ENCODE data around the gene PRLR. TPM values are rescaled to one million over a fixed set of nuclear protein-coding genes. Genes with fewer than 3 reads are reported as not detected.

The PRLR gene
- total RNA-seq, 6 experiments from 2014 or later = 7.4 to 26.8 (median 15.1) TPM

GRCh38 chr5:35012796-35013195, 217.5 kb downstream of the PRLR start:
- WGBS (ENCODE audit: insufficient coverage, low coverage, low lambda C conversion rate, missing lambda C conversion rate) = 36% methylated on average over 5 of the region's 5 CpGs
- H3K27me3 ChIP-seq = no peaks in the 10 kb centered on the region
- no peaks in the 10 kb centered on the region for H3K9me3 ChIP-seq
- peak overlapping the region in 1 of 3 donors; percentile 18 for H3K27ac ChIP-seq
- H3K4me3 ChIP-seq = no peak overlapping the region
- peak; percentile 56 to 90 (median 65) for ATAC-seq
- DNase-seq = peak in 1 of 3 donors; percentile 74
- intact Hi-C loops (cut with DNase I) = no loop called here
- peaks cover 0 to 9% (median 0%) of the 10 kb centered on the region in 4 donors for H3K4me1 ChIP-seq
- H3K36me3 ChIP-seq = peaks cover 0 to 8% (median 0%) of the 10 kb centered on the region in 4 donors
- TF ChIP-seq CTCF (IDR thresholded peaks at IDR 0.05) (no peak), POLR2A (IDR thresholded peaks at IDR 0.05) (no peak)

GRCh38 chr5:35012365-35012764, 217.9 kb downstream of the PRLR start:
- TF ChIP-seq POLR2A (IDR thresholded peaks at IDR 0.05) (no peak), CTCF (IDR thresholded peaks at IDR 0.05) (no peak)
- Histone ChIP-seq H3K4me1 (peaks cover 0 to 9% (median 0%) of the 10 kb centered on the region in 4 donors), H3K27ac (no peak overlapping the region), H3K36me3 (peaks cover 0 to 7% (median 0%) of the 10 kb centered on the region in 4 donors), H3K27me3 (no peaks in the 10 kb centered on the region), H3K9me3 (no peaks in the 10 kb centered on the region), H3K4me3 (no peak overlapping the region)
- DNase-seq = no peak
- intact Hi-C loops (cut with DNase I) = no loop called here
- WGBS (ENCODE audit: insufficient coverage, low coverage, low lambda C conversion rate, missing lambda C conversion rate) = 84% methylated on average over 3 of the region's 3 CpGs
- no peak for ATAC-seq

GRCh38 chr5:35010676-35011075, 219.6 kb downstream of the PRLR start:
- Histone ChIP-seq H3K4me1 (peaks cover 0 to 9% (median 0%) of the 10 kb centered on the region in 4 donors), H3K27me3 (no peaks in the 10 kb centered on the region), H3K27ac (no peak overlapping the region), H3K36me3 (peaks cover 0 to 6% (median 0%) of the 10 kb centered on the region in 4 donors), H3K4me3 (no peak overlapping the region), H3K9me3 (no peaks in the 10 kb centered on the region)
- no peak for DNase-seq
- no peak for ATAC-seq
- TF ChIP-seq CTCF (IDR thresholded peaks at IDR 0.05) = no peak
- no peak for TF ChIP-seq POLR2A (IDR thresholded peaks at IDR 0.05)
- intact Hi-C loops (cut with DNase I) = no loop called here

DNA sequence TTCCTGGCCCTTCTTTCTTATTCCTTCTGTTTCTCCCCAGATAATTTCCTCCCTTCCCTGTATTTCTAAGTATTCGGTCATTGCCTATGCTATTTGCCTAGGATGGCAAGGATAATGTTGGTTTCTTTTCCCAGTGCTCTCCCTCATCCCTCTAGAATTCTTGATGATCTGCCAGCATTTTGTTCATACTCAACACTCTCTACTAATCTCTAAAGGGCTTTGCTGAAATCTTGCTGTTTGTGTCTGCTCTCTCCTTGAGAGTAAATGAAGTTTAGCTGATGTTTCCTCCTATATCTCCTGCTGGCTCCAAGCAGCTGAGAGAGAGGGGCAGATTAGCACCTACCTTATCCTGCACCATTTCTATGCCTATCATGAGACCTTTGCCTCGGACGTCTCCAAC, 220.6 kb downstream of the PRLR start:
- Histone ChIP-seq H3K27ac (no peak overlapping the region), H3K36me3 (no peaks in the 10 kb centered on the region), H3K4me1 (peaks cover 0 to 9% (median 0%) of the 10 kb centered on the region in 4 donors), H3K9me3 (no peaks in the 10 kb centered on the region), H3K27me3 (no peaks in the 10 kb centered on the region), H3K4me3 (no peak overlapping the region)
- ATAC-seq = no peak
- 97% methylated on average over 3 of the region's 3 CpGs for WGBS (ENCODE audit: insufficient coverage, low coverage, low lambda C conversion rate, missing lambda C conversion rate)
- TF ChIP-seq POLR2A (IDR thresholded peaks at IDR 0.05) = no peak
- TF ChIP-seq CTCF (IDR thresholded peaks at IDR 0.05) = no peak
- no peak for DNase-seq
- intact Hi-C loops (cut with DNase I) = no loop called here

GRCh38 chr5:35009019-35009418, 221.3 kb downstream of the PRLR start:
- DNase-seq (no peak), ATAC-seq (no peak)
- 82% methylated on average over 2 of the region's 2 CpGs for WGBS (ENCODE audit: insufficient coverage, low coverage, low lambda C conversion rate, missing lambda C conversion rate)
- Histone ChIP-seq H3K9me3 (no peaks in the 10 kb centered on the region), H3K4me3 (no peak overlapping the region), H3K4me1 (peaks cover 0 to 9% (median 0%) of the 10 kb centered on the region in 4 donors), H3K27ac (no peak overlapping the region), H3K36me3 (no peaks in the 10 kb centered on the region), H3K27me3 (no peaks in the 10 kb centered on the region)
- TF ChIP-seq POLR2A (IDR thresholded peaks at IDR 0.05) (no peak), CTCF (IDR thresholded peaks at IDR 0.05) (no peak)
- intact Hi-C loops (cut with DNase I) = no loop called here

Measured in right lobe of liver (tissue), 6 donors.